A673 (cell line): ENCODE measurements around the gene DLK1. TPM values are rescaled to one million over a fixed set of nuclear protein-coding genes. Genes with fewer than 3 reads are reported as not detected.

Experiments used
- BruUV-seq: library from RNA; stranded (reverse); fragments of 400-500 nt; replicated peaks from 2 replicates; lab custom pipeline; 2021; lab: Mats Ljungman, UMichigan
- CTCF ChIA-PET: fragments of 300-600 bp; sonication (Branson Sonifier 250); formaldehyde crosslinking; loops from one replicate; lab custom pipeline; 2022; ENCODE audit warnings: antibody characterized with exemption; lab: Charles Lee
- POLR2A ChIA-PET: fragments of 300-600 bp; sonication (Branson Sonifier 250); formaldehyde crosslinking; loops from one replicate; lab custom pipeline; 2022; ENCODE audit warnings: antibody characterized with exemption; ENCODE audit not compliant: low non-redundant PET; lab: Charles Lee
- DNase-seq: peaks from one replicate; pipeline ENCODE4 v3.0.0-alpha.2; 2015; ENCODE audit warnings: low spot score
- H3K27ac ChIP-seq: fragments of 200-600 bp; sonication (generic); 2 replicates; pipeline ENCODE4 v1.5.1; 2016; ENCODE audit warnings: mixed run types, low read depth, mild to moderate bottlenecking, mixed read lengths, antibody characterized with exemption, low read length; ENCODE audit not compliant: poor library complexity, severe bottlenecking
- H3K27me3 ChIP-seq: fragments of 200-600 bp; sonication (generic); replicated peaks from 2 replicates; pipeline ENCODE4 v1.6.1; 2017; ENCODE audit warnings: mixed run types, low read depth, mild to moderate bottlenecking, mixed read lengths, antibody characterized with exemption, low read length; ENCODE audit not compliant: insufficient read depth, poor library complexity
- H3K36me3 ChIP-seq: fragments of 200-600 bp; sonication (generic); 2 replicates; pipeline ENCODE4 v1.6.1; 2016; ENCODE audit warnings: mixed run types, mild to moderate bottlenecking, mixed read lengths, antibody characterized with exemption, low read length; ENCODE audit not compliant: insufficient read depth, poor library complexity, severe bottlenecking
- H3K4me1 ChIP-seq: fragments of 200-600 bp; sonication (generic); 2 replicates; pipeline ENCODE4 v1.6.1; 2017; ENCODE audit warnings: mixed run types, mild to moderate bottlenecking, mixed read lengths, antibody characterized with exemption, low read length; ENCODE audit not compliant: insufficient read depth, poor library complexity, severe bottlenecking
- H3K4me3 ChIP-seq: fragments of 200-600 bp; sonication (generic); 2 replicates; pipeline ENCODE4 v1.5.1; 2016; ENCODE audit warnings: low read depth, mixed run types, mild to moderate bottlenecking, mixed read lengths, low read length; ENCODE audit not compliant: poor library complexity, severe bottlenecking
- H3K9me3 ChIP-seq: fragments of 200-600 bp; sonication (generic); 2 replicates; pipeline ENCODE4 v1.6.1; 2016; ENCODE audit warnings: mixed run types, low read depth, mild to moderate bottlenecking, mixed read lengths, antibody characterized with exemption, low read length; ENCODE audit not compliant: poor library complexity, severe bottlenecking
- CTCF ChIP-seq: fragments of 300-800, 200-600 bp; sonication (generic); conservative IDR thresholded peaks from 2 replicates; pipeline ENCODE4 v1.5.1; 2017; ENCODE audit warnings: low read depth, mild to moderate bottlenecking, antibody characterized with exemption, low read length, moderate library complexity, mixed read lengths
- EZH2 ChIP-seq: fragments of 200-600 bp; sonication (generic); IDR thresholded peaks from 2 replicates; pipeline ENCODE4 v1.6.1; 2017; ENCODE audit warnings: borderline replicate concordance, low read depth, mild to moderate bottlenecking, mixed read lengths, antibody characterized with exemption, low read length; ENCODE audit not compliant: poor library complexity, severe bottlenecking
- intact Hi-C: fragments of 100-400 bp; cut with micrococcal nuclease; formaldehyde crosslinking; loops from one replicate; pipeline ENCODE4 v1.10.0; 2022; ENCODE audit not compliant: unreplicated experiment
- total RNA-seq: library from RNA; stranded (reverse); gene quantifications from 2 replicates; pipeline ENCODE4 v1.2.3, GENCODE V29; 2021

DLK1 gene
- total RNA-seq, 1 experiment from 2014 or later: not detected

GRCh38 chr14:100762901-100763300 is 36.2 kb downstream of the DLK1 start:
- H3K27ac ChIP-seq: no peak overlapping the region
- no peak for DNase-seq
- H3K27me3 ChIP-seq: no peaks in the 10 kb centered on the region
- H3K9me3 ChIP-seq: no peaks in the 10 kb centered on the region
- no peak overlapping the region for H3K4me3 ChIP-seq
- ChIA-PET CTCF (no interaction called here), POLR2A (no interaction called here)
- TF ChIP-seq EZH2 (no peak), CTCF (no peak)
- H3K4me1 ChIP-seq: peaks cover 6% of the 10 kb centered on the region
- no TSS peak for BruUV-seq
- H3K36me3 ChIP-seq: no peaks in the 10 kb centered on the region
- intact Hi-C loops: no loop called here

GRCh38 chr14:100764471-100765115 is 37.9 kb downstream of the DLK1 start:
- TF ChIP-seq CTCF (no peak), EZH2 (no peak)
- H3K27me3 ChIP-seq: no peaks in the 10 kb centered on the region
- H3K36me3 ChIP-seq: no peaks in the 10 kb centered on the region
- ChIA-PET CTCF (no interaction called here), POLR2A (no interaction called here)
- peaks cover 6% of the 10 kb centered on the region for H3K4me1 ChIP-seq
- no peak overlapping the region for H3K27ac ChIP-seq
- intact Hi-C loops: no loop called here
- no TSS peak for BruUV-seq
- no peak overlapping the region for H3K4me3 ChIP-seq
- no peak for DNase-seq
- no peaks in the 10 kb centered on the region for H3K9me3 ChIP-seq

DNA sequence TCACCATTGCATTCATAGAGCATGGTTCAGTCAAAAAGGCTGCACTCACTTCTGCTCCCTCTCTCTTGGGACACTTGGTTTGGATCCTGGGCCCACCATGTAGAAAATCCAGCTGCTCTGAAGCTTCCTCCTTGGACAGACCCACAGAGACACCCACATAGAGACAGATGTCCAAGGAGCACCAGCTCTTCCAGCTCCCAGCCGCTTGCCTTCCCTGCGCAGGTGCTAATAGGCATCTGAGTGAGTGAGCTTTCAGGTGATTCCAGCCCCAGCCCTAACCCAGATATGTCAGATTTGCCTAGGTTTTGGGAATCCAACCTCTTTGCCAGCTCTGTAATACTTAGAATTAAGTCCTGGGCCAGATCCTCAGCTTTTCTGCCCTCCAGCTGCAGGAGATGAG is 38.6 kb downstream of the DLK1 start:
- Histone ChIP-seq H3K27ac (no peak overlapping the region), H3K4me1 (peaks cover 6% of the 10 kb centered on the region), H3K36me3 (no peaks in the 10 kb centered on the region), H3K27me3 (no peaks in the 10 kb centered on the region), H3K9me3 (no peaks in the 10 kb centered on the region), H3K4me3 (no peak overlapping the region)
- ChIA-PET POLR2A (interaction anchor here (0.5 kb wide), 1 partner anchor 407 kb away, joined by 3 read pairs; no protein-coding TSS in a partner anchor), CTCF (no interaction called here)
- no TSS peak for BruUV-seq
- intact Hi-C loops: no loop called here
- TF ChIP-seq EZH2: no peak
- DNase-seq: no peak

DNA sequence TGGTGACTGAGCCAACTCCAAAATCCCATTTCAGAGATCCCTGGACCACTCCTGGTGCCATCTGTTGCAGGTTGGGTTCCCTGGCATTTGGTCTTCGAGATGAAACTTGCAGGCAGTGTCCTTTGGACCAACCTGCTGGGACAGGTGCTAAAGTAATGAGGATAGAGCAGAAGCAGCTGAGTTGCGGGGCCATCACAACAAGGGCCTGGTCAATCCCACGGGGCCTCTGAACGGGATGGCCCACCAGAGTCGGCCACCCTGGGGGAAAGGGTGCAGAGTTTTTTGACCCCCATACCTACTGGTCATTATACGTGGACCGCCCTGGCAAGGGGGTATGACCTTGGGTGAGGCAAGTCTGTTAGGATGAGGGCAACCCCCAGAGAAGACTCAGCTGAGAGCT is 39.3 kb downstream of the DLK1 start:
- Histone ChIP-seq H3K4me3 (no peak overlapping the region), H3K27me3 (no peaks in the 10 kb centered on the region), H3K36me3 (no peaks in the 10 kb centered on the region), H3K4me1 (peaks cover 6% of the 10 kb centered on the region), H3K27ac (no peak overlapping the region), H3K9me3 (no peaks in the 10 kb centered on the region)
- ChIA-PET POLR2A (no interaction called here), CTCF (no interaction called here)
- no TSS peak for BruUV-seq
- no peak for DNase-seq
- intact Hi-C loops: no loop called here
- TF ChIP-seq CTCF (no peak), EZH2 (no peak)
